DMS79 treated with DMSO at 0.1 percent for 48 hours (cell line): Measurements from ENCODE around the gene RHOBTB3.

Experiments used
- DNase-seq: peaks from one replicate; lab custom pipeline; 2025; lab: John Stamatoyannopoulos, UW

RHOBTB3 gene

DNA sequence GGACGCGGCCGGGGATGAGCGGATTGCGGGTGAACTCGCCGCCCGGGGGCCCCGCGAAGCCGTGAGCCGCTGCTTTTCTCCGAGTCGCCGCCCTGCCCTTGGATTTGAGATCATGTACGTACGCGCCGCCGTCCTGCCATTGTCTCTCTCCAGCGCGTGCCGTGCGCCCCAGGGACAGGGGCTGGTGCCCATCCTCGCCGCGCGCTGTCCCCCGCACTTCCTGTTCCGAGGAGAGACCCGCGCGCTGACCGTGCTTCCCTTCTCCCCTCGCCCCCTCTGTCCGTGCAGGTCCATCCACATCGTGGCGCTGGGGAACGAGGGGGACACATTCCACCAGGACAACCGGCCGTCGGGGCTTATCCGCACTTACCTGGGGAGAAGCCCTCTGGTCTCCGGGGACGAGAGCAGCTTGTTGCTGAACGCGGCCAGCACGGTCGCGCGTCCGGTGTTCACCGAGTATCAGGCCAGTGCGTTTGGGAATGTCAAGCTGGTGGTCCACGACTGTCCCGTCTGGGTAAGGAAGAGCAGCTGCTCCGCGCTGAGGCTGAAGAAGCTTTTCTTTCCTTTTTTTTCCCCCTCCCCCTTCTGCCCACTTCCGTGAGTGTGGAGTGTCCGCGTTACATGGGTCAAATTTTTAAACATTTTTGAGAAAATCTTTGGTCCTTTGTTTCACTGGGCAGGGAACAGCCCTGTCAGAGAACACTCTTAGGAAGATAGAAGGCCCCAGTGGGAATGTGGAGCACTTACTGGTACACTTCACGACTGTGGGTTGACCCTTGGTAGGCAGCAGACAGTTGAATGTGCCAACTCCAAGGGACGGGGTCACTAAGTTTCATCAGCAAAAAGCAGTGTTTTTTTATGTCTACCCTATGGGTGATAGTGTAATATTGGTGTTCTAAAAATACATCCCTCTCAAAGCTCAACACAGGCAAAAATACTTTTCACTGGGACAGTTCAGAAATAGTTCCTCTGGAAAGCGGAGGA is 727 bp downstream of the RHOBTB3 start:
- DNase-seq: peak; percentile 57

DNA sequence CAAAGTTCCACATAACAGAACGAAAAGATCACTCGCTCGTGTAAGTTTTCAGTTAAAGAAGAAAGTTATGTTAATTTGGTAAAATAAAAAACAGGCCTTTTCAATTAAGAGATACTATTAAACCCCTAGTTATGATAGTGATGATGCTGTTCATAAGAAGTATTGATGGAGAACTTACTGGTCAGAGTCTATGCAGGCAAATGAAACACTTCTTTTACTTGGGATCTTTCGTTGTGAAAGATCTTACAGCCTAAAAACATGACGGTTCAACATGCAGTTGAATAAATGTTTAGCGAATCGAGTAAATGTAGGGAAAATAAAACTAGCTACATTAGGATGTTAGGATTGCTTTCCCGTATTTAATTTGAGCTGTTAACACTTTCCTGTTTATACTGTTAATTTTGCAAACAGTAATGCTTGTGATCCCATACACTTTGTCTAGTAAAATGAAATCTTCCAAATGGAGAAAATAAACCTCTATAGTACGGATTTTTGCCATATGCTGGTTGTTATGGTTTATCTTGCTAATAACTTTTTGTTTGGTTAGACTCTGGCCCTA is 2.0 kb downstream of the RHOBTB3 start:
- DNase-seq: peak; percentile 25

GRCh38 chr5:95734187-95734586 is 3.1 kb downstream of the RHOBTB3 start:
- no peak for DNase-seq

DNA sequence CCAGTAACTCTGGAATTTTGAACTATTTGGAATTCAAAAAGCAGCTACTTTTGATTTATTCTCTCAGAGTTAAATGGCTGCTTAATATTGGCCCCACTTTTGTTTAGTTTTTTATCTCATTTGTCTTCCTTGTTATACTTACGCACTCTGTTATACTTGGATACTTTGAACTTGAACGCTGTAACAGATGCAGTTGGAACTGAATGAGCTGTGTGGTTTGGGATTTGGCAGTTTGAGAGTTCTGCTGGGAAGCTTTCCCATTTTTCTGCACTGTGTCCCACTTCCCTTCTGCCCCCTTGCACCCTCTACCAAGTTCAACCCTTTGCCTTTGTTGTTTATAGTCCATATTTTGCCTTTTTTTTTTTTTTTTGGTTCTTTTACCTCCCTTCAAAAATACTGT is 3.8 kb downstream of the RHOBTB3 start:
- no peak for DNase-seq

- DNase-seq: no peak
Observed at GRCh38 chr5:95735406-95735805, 4.3 kb downstream of the RHOBTB3 start.

GRCh38 chr5:95738072-95738471 is 6.9 kb downstream of the RHOBTB3 start:
- no peak for DNase-seq

DNA sequence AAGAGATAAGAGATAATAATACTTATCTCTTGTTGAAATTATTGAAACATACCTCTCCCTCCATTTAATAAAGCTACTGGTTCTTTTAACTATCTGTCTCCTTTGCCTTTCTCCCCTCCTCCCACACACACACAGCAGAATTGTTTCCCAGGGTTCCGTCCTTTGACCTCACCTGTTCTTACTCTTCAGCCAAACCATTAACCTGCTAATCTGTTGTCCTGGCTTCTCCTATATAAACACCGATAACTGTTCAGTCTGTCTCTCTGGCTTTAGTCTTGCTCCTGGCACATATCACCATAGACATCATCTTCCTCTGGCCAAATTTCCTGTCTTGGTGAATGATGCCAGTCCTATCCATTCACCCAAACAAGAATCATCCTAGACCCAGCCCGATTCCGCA is 7.7 kb downstream of the RHOBTB3 start:
- no peak for DNase-seq

DNA sequence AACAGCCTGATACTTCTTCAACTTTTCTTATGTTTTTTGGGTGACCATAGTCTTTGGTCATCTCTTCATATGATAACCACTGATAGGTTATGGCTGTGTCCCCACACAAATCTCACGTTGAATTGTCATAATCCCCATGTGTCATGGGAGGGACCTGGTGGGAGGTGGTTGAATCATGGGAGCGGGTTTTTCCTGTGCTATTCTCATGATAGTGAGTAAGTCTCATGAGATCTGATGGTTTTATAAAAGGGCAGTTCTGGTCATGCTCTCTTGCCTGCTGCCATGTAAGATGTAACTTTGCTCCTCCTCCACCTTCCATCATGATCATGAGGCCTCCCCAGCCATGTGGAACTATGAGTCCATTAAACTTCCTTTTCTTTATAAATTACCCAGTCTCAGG is 8.7 kb downstream of the RHOBTB3 start:
- DNase-seq: no peak

GRCh38 chr5:95741458-95741857 is 10.3 kb downstream of the RHOBTB3 start:
- no peak for DNase-seq

DNA sequence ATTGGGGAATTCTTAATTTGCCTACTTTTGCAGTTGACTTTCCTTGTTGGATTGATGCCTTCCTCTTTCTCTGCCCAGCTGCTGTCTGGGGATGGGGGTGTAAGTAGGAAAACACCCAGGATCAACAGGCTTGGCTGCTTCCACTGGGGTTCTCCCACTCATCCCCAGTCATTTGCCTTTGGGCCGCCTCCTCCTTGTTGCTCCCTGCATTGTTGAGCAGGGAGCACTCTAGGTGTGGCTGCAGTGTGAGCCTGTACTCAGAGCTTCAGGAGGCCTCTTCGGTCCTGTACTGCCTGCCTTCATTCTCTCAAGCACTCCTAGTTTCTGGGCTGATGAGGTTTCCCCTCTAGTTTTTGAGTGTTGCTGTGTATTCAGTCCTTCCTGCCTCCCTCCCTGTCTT is 12.1 kb downstream of the RHOBTB3 start:
- no peak for DNase-seq

DNA sequence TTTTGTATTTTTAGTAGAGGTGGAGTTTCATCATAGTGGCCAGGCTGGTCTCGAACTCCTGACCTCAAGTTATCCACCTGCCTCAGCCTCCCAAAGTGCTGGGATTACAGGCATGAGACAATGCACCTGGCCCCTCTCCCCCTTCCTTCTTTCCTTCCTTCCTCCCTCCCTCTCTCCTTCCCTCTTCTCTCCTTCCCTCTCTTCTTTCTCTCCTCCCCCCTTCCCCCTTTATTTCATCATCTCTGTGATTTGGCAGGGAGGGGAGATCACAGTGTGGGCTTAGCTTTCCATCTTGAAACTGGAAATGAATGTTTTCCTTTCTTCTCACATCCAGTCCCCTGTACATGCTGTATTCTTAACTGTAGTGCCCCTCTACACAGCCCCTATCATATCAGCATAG is 12.7 kb downstream of the RHOBTB3 start:
- no peak for DNase-seq

- no peak for DNase-seq
Observed at GRCh38 chr5:95746194-95746593, 15.1 kb downstream of the RHOBTB3 start.

DNA sequence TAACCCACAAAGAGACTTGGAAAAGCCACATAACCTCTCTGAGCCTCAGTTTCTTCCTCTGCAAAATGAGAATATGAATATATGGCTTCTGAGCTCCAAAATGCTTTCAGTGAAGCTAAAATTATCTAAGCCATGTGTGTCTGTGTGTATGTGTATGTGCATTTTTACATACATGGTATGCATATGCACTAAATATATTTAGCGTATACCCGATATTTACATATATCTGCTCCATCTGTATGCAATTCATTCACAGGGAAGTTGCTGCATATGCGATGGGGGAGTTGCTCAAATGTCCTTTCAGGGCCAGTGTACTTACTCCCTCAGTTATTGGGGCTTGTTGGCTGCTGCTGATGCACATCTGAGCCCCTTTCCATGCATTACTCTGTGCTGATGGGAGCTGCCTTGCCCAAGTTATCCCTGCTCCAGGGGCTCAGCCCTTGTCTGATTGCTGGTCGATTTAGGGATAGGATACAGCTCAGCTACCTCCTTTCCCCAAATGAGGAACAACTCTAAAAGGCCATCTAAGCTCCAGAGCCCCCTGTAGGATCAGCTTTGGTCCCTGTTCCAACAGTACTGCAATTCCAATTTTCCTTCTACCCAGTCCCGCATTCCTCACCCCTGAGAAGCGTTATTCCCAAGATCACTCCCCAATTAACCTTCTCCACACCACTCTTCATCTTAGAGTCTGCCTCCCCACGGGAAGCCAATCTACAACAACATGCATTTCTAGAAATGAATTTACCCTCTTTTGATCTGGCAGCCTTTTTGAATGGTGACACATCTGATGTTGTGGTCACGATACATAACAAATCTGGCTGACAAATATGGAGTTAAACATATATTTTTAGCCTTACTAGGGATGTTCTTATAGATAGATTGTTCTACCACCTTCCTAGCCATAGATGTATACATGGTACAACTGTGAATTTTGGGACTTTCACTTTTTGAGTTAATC is 15.9 kb downstream of the RHOBTB3 start:
- no peak for DNase-seq

DNA sequence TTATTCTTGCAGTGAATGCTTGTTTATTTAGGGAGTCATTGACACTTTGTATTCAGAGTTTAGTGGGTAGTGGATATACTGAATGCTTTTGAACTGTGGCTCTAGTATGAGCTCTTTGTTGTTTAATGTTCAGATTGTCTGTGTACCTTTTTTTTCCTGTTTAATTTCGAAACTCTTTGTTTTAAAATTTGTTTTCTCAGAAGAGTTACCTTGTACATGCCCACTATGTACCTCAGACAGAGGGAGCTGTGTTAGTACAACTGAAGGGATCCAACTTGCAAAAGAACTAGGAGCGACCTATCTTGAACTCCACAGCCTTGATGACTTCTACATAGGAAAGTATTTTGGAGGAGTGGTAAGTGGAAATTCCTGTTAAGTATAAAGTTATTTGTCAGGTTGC is 17.0 kb downstream of the RHOBTB3 start:
- no peak for DNase-seq

DNA sequence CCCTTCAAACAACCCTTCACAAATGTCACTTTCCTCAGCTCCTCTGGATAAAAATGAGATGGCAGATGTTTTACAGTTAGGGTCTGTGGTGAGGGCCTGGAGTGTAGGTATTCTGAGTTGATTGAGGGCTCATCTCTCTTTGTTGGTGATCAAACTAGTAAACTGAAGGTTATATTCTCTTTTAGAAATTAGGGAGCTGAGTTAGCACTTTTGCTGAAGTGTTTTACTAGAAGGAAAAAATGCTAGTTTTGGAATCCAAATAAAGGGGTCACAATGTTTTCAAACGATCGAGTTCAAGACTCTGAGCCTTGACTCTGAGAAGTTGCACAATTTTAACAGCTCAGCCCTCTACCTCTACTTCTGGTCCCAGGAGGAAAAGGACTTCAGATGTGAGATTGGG is 23.4 kb downstream of the RHOBTB3 start:
- no peak for DNase-seq

GRCh38 chr5:95759005-95759404 is 27.9 kb downstream of the RHOBTB3 start:
- no peak for DNase-seq

- DNase-seq: no peak
Observed at GRCh38 chr5:95759634-95760033, 28.5 kb downstream of the RHOBTB3 start.

- peak; percentile 2 for DNase-seq
Observed at GRCh38 chr5:95760273-95761191, 29.4 kb downstream of the RHOBTB3 start.

GRCh38 chr5:95761771-95762651 is 30.9 kb downstream of the RHOBTB3 start:
- peak; percentile 7 for DNase-seq

DNA sequence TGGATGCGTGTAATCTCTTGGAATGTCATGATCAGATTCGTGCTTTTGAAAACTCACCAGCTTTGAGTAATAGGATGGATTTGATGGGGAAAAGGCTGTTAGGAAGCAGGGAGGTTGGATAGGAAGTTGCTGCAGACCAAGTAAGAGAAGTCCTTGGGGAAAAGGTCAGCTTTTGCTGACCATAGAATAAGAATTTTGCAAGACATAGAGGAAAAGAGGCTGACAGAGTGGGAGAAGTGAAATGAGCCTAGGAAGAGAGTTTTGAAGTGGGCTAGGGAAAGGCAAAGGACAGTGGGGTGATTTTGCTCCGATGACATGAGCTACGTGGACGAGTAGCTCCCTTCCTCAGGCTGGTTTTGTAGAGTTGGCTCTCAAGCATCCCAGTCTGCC is 31.5 kb downstream of the RHOBTB3 start:
- no peak for DNase-seq
